HepG2 (cell line): ENCODE data around the gene TJP3. TPM values are rescaled to one million over a fixed set of nuclear protein-coding genes. Genes with fewer than 3 reads are reported as not detected.
A peak's percentile ranks its signal among the peaks of the same experiment; 100 is the strongest.

ENCODE experiments used
- ATAC-seq: fragments of 200-7000 bp; cut with Tn5 transposase; 3 replicates; pipeline ENCODE4 v1.9.1; 2020; ENCODE audit warnings: mild to moderate bottlenecking, moderate library complexity
- BruUV-seq: library from RNA; stranded (reverse); fragments of 400-500 nt; replicated peaks from 2 replicates; lab custom pipeline; 2021; lab: Mats Ljungman, UMichigan
- CTCF ChIA-PET: fragments of 300-600 bp; formaldehyde crosslinking; extraction: SDS; loops from one replicate; lab custom pipeline; 2021; ENCODE audit warnings: low total read pairs, inconsistent platforms, low intra/inter-chr PET ratio; lab: Yijun Ruan, JAX
- POLR2A ChIA-PET: fragments of 350-600 bp; sonication (Branson Sonifier 250); formaldehyde crosslinking; loops from one replicate; lab custom pipeline; 2020; ENCODE audit warnings: antibody characterized with exemption, inconsistent platforms; lab: Yijun Ruan, JAX
- DNase-seq: peaks from one replicate; pipeline ENCODE4 v3.0.0-alpha.2; 2015; ENCODE audit warnings: low spot score
- FAIRE-seq: peaks from 3 replicates; lab custom pipeline; 2011; peaks lifted over from hg19 to GRCh38; lab: Jason Lieb, UNC
- H2AFZ ChIP-seq: one replicate; pipeline ENCODE4 v1.6.1; 2011; ENCODE audit warnings: low read length, inconsistent platforms
- H3K27ac ChIP-seq: fragments of 300-600 bp; 3 replicates; pipeline ENCODE4 v1.8.0; 2011; ENCODE audit warnings: mixed run types, mild to moderate bottlenecking, mixed read lengths, low read length, inconsistent platforms; ENCODE audit not compliant: insufficient read depth; ENCODE audit errors: extremely low read length
- H3K27me3 ChIP-seq, 2 experiments: fragments of 200-600 bp in 1 of 2; 2 replicates in 1 of 2; 3 replicates in 1 of 2; pipeline versions ENCODE4 v1.6.0 to v1.8.0; 2011; ENCODE audit warnings: low read length in 2 of 2, mild to moderate bottlenecking in 2 of 2, moderate library complexity in 2 of 2, inconsistent platforms in 1 of 2; ENCODE audit not compliant: insufficient read depth in 2 of 2, control insufficient read depth in 1 of 2
- H3K36me3 ChIP-seq, 2 experiments: fragments of 200-600 bp in 1 of 2; replicated peaks in 1 of 2; 2 replicates in 1 of 2; 3 replicates in 1 of 2; pipeline versions ENCODE4 v1.5.1 to v1.8.0; 2011; ENCODE audit warnings: low read length in 2 of 2, inconsistent platforms in 1 of 2; ENCODE audit not compliant: insufficient read depth in 2 of 2, control insufficient read depth in 1 of 2
- H3K4me1 ChIP-seq: 2 replicates; pipeline ENCODE4 v1.5.1; 2012; ENCODE audit warnings: low read length, inconsistent platforms; ENCODE audit not compliant: insufficient read depth
- H3K4me2 ChIP-seq: 2 replicates; pipeline ENCODE4 v1.6.0; 2011; ENCODE audit warnings: low read depth, low read length, inconsistent platforms
- H3K4me3 ChIP-seq, 3 experiments: fragments of 200-600 bp in 1 of 3; sonication (generic), shearing (Covaris generic) in 1 of 3; replicated peaks in 1 of 3; 2 replicates each; pipeline ENCODE4 v1.5.1; 2011 to 2016; ENCODE audit warnings: low read length in 3 of 3, inconsistent platforms in 2 of 3, low read depth in 2 of 3, mild to moderate bottlenecking in 2 of 3, control low read depth in 1 of 3, mixed read lengths in 1 of 3; ENCODE audit not compliant: insufficient read depth in 1 of 3
- H3K79me2 ChIP-seq: one replicate; pipeline ENCODE4 v1.6.1; 2011; ENCODE audit warnings: low read length, inconsistent platforms; ENCODE audit not compliant: insufficient read depth
- H3K9ac ChIP-seq: 2 replicates; pipeline ENCODE4 v1.6.0; 2011; ENCODE audit warnings: mild to moderate bottlenecking, low read depth, low read length, inconsistent platforms; ENCODE audit not compliant: insufficient read depth
- H3K9me3 ChIP-seq: 2 replicates; pipeline ENCODE4 v1.5.1; 2012; ENCODE audit warnings: mild to moderate bottlenecking, low read length
- H4K20me1 ChIP-seq: 2 replicates; pipeline ENCODE4 v1.6.0; 2011; ENCODE audit warnings: inconsistent platforms, mild to moderate bottlenecking, low read length, moderate library complexity; ENCODE audit not compliant: insufficient read depth
- ATF1 ChIP-seq: IDR thresholded peaks from 2 replicates; pipeline ENCODE4 v1.6.1; 2016; ENCODE audit warnings: mild to moderate bottlenecking, control low read depth
- FLYWCH1 ChIP-seq: sonication (generic); formaldehyde crosslinking; IDR thresholded peaks from 2 replicates; pipeline ENCODE4 v1.8.1; 2023; ENCODE audit warnings: mild to moderate bottlenecking, missing genetic modification reagents
- ZIK1 ChIP-seq: sonication (generic); formaldehyde crosslinking; IDR thresholded peaks from 2 replicates; pipeline ENCODE4 v1.5.0; 2020; ENCODE audit warnings: mild to moderate bottlenecking, low read depth, missing genetic modification reagents, borderline replicate concordance
- ZMAT3 ChIP-seq: sonication (generic); formaldehyde crosslinking; conservative IDR thresholded peaks from 2 replicates; pipeline ENCODE4 v1.7.0; 2021; ENCODE audit warnings: missing genetic modification reagents
- WGBS: methylation state at CpG from one replicate; pipeline ENCODE4 v1.1.6; 2017; ENCODE audit warnings: low lambda C conversion rate; 5-methylcytosine and 5-hydroxymethylcytosine counted together
- in situ Hi-C: cut with HindIII; loops from 2 replicates; pipeline ENCODE4 v1.10.0; 2017; ENCODE audit warnings: low pct_unique_long_range_greater_than_20kb; ENCODE audit not compliant: extremely low pct_ligation_motif_present
- intact Hi-C: fragments of 100-400 bp; cut with micrococcal nuclease; formaldehyde crosslinking; loops from one replicate; pipeline ENCODE4 v1.10.0; 2022; ENCODE audit not compliant: unreplicated experiment
- polyA plus RNA-seq, 8 experiments: library from polyadenylated mRNA; depleted of rRNA in 3 of 8; stranded (reverse) in 7 of 8; unstranded in 1 of 8; fragments of >200 nt; fragmentation: Illumina TruSeq in 4 of 8; extraction: Trizol in 4 of 8; gene quantifications; 2 replicates each; pipeline versions ENCODE4 v1.2.1 to v1.2.3, GENCODE V29; 2011 to 2016; ENCODE audit warnings: low read depth in 4 of 8, missing spikeins in 1 of 8, mixed read lengths in 1 of 8; ENCODE audit not compliant: insufficient read depth in 1 of 8
- total RNA-seq, 5 experiments: library from RNA; depleted of rRNA; stranded (reverse); fragments of >200 nt; fragmentation: Illumina TruSeq; extraction: Trizol; gene quantifications; 2 replicates each; pipeline ENCODE4 v1.2.3, GENCODE V29; 2016; ENCODE audit warnings: low read depth in 1 of 5
- TF ChIP-seq, protein P1 (sequence below): sonication (generic); formaldehyde crosslinking; IDR thresholded peaks from 2 replicates; pipeline ENCODE4 v1.8.0; 2022; ENCODE audit warnings: missing genetic modification reagents, mild to moderate bottlenecking, moderate library complexity, borderline replicate concordance
- TF ChIP-seq, protein P2 (sequence below): sonication (generic); formaldehyde crosslinking; IDR thresholded peaks from 2 replicates; pipeline ENCODE4 v1.5.1; 2020; ENCODE audit warnings: mild to moderate bottlenecking, missing genetic modification reagents, moderate library complexity

Gene TJP3
- total and polyA plus RNA-seq, 2 of the 13 experiments (the other 11 are each of a cell fraction or from before 2014, with no cell fraction given): 2.3 to 21.5 TPM

GRCh38 chr19:3682286-3682685, 25.9 kb upstream of the TJP3 start (continued):
- TF ChIP-seq, protein P1, sequence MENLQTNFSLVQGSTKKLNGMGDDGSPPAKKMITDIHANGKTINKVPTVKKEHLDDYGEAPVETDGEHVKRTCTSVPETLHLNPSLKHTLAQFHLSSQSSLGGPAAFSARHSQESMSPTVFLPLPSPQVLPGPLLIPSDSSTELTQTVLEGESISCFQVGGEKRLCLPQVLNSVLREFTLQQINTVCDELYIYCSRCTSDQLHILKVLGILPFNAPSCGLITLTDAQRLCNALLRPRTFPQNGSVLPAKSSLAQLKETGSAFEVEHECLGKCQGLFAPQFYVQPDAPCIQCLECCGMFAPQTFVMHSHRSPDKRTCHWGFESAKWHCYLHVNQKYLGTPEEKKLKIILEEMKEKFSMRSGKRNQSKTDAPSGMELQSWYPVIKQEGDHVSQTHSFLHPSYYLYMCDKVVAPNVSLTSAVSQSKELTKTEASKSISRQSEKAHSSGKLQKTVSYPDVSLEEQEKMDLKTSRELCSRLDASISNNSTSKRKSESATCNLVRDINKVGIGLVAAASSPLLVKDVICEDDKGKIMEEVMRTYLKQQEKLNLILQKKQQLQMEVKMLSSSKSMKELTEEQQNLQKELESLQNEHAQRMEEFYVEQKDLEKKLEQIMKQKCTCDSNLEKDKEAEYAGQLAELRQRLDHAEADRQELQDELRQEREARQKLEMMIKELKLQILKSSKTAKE: no peak

DNA sequence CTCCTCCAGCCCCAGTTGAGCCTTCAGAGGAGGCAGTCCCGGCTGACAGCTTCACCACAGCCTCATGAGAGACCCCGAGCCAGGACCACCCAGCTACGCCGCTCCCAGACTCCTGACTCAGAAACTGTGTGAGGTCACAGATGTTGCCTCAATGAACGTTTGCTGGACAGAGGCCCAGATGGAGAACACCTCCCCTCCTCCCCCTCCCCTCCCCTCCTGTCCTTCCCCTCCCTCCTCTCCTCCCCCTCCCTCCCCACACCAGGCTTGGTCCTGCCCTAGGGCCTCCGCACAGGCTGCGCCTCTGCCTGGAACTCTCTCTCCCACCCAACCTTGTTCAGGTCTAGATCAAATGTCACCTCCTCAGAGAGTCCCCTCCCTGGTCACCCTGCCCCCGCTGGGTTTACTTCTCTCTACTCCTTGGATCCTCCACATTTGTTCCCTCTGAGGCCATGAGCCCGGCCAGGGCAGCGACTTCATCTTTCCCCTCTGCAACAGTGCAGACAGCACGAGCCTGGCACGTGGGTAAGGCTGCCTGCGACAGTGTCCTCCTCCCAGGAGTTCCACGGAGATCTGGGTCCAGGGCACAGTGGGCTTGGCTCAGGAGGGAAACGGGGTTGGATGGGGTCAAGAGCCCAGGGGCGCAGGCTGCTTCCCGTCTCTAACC, 25.3 kb upstream of the TJP3 start:
- no peak for DNase-seq
- Histone ChIP-seq H3K4me2 (no peak overlapping the region), H4K20me1 (no peaks in the 10 kb centered on the region), H3K4me3 (no peak overlapping the region), H3K27ac (no peak overlapping the region), H3K9me3 (peaks cover 9% of the 10 kb centered on the region; the same call in 1 of the 2 replicates), H3K27me3 (no peaks in the 10 kb centered on the region), H3K36me3 (peaks cover 2 to 5% of the 10 kb centered on the region in 2 experiments; a peak in 3 of 5 replicates), H2AFZ (no peak overlapping the region), H3K4me1 (peaks cover 12% of the 10 kb centered on the region), H3K9ac (no peak overlapping the region), H3K79me2 (no peaks in the 10 kb centered on the region)
- FAIRE-seq: no peak
- intact Hi-C loops: no loop called here
- 96% methylated on average over 15 of the region's 17 CpGs for WGBS
- no peak for TF ChIP-seq ZMAT3 (CRISPR knock-in tag)
- no peak for TF ChIP-seq FLYWCH1 (CRISPR knock-in tag)
- no peak for TF ChIP-seq ATF1 (CRISPR knock-in tag)
- TF ChIP-seq ZIK1: no peak
- TF ChIP-seq, protein P2, sequence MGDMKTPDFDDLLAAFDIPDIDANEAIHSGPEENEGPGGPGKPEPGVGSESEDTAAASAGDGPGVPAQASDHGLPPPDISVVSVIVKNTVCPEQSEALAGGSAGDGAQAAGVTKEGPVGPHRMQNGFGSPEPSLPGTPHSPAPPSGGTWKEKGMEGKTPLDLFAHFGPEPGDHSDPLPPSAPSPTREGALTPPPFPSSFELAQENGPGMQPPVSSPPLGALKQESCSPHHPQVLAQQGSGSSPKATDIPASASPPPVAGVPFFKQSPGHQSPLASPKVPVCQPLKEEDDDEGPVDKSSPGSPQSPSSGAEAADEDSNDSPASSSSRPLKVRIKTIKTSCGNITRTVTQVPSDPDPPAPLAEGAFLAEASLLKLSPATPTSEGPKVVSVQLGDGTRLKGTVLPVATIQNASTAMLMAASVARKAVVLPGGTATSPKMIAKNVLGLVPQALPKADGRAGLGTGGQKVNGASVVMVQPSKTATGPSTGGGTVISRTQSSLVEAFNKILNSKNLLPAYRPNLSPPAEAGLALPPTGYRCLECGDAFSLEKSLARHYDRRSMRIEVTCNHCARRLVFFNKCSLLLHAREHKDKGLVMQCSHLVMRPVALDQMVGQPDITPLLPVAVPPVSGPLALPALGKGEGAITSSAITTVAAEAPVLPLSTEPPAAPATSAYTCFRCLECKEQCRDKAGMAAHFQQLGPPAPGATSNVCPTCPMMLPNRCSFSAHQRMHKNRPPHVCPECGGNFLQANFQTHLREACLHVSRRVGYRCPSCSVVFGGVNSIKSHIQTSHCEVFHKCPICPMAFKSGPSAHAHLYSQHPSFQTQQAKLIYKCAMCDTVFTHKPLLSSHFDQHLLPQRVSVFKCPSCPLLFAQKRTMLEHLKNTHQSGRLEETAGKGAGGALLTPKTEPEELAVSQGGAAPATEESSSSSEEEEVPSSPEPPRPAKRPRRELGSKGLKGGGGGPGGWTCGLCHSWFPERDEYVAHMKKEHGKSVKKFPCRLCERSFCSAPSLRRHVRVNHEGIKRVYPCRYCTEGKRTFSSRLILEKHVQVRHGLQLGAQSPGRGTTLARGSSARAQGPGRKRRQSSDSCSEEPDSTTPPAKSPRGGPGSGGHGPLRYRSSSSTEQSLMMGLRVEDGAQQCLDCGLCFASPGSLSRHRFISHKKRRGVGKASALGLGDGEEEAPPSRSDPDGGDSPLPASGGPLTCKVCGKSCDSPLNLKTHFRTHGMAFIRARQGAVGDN (CRISPR knock-in tag): 0 out of 2 replicates have a peak, but pooled peaks have one; percentile 11
- CTCF ChIA-PET: no interaction called here
- no TSS peak for BruUV-seq
- in situ Hi-C loops: no loop called here
- POLR2A ChIA-PET: no interaction called here
- no peak for ATAC-seq
